SK-N-MC (cell line): ENCODE data around the gene FGF11.
"Not testable (repeated sequence)": the region's sequence is repeated elsewhere in the genome, so short reads cannot be mapped to it uniquely, and the experiment has no call there.

Source experiments
- DNase-seq: peaks from one replicate; pipeline ENCODE4 v3.0.0-alpha.2; 2011; ENCODE audit warnings: low read depth, low spot score
- H3K27ac ChIP-seq: fragments of 200-600 bp; sonication (generic); 2 replicates; pipeline ENCODE4 v1.5.1; 2016; ENCODE audit warnings: mixed run types
- H3K36me3 ChIP-seq: fragments of 200-600 bp; sonication (generic); 2 replicates; pipeline ENCODE4 v1.6.1; 2017; ENCODE audit warnings: antibody characterized with exemption, low read length, mixed read lengths; ENCODE audit not compliant: insufficient read depth
- H3K4me3 ChIP-seq: fragments of 200-600 bp; sonication (generic); 2 replicates; pipeline ENCODE4 v1.5.1; 2016
- H3K9ac ChIP-seq: fragments of 200-600 bp; sonication (generic); 2 replicates; pipeline ENCODE4 v1.8.0; 2017; ENCODE audit warnings: mixed run types, mixed read lengths; ENCODE audit not compliant: insufficient read length
- H3K9me3 ChIP-seq: fragments of 200-600 bp; sonication (generic); 2 replicates; pipeline ENCODE4 v1.6.1; 2017; ENCODE audit warnings: low read depth, mild to moderate bottlenecking, antibody characterized with exemption, low read length, moderate library complexity, mixed read lengths
- EZH2 ChIP-seq: fragments of 200-600 bp; sonication (generic); IDR thresholded peaks from one replicate; pipeline ENCODE4 v1.6.1; 2017; ENCODE audit warnings: antibody characterized with exemption
- FOXP2 ChIP-seq: optimal IDR thresholded peaks from 2 replicates; pipeline ENCODE3; 2011; ENCODE audit warnings: mild to moderate bottlenecking, moderate library complexity; ENCODE audit not compliant: insufficient read depth; ENCODE audit errors: extremely low read length, control extremely low read depth
- POLR2AphosphoS5 ChIP-seq: IDR thresholded peaks from 2 replicates; pipeline ENCODE4 v1.6.1; 2012; ENCODE audit warnings: mild to moderate bottlenecking, low read depth, low read length, borderline replicate concordance

Gene FGF11

DNA sequence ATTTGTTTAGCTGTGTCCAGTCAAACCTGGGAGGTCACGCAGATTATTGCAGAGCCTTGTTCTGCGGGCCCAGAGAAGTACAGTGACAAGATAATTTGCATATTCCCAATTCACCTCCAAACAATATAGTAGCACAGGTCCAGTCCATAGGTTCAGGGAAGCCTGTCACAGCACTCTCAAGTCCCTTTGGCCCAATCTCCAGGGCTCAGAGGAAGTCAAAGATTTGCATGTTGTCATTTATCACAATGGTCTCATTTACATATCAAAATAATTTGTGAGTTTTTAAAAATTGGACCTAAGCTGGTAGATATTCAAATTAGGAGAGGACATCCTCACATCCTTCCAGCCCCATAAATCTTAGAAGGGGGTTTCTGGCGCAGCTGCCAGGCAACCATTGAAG is 28.2 kb downstream of the FGF11 start:
- H3K4me3 ChIP-seq, result no peak overlapping the region
- H3K9me3 ChIP-seq, result no peaks in the 10 kb centered on the region
- TF ChIP-seq EZH2 (no peak), POLR2AphosphoS5 (no peak), FOXP2 (no peak)
- no peak for DNase-seq
- H3K9ac ChIP-seq, result no peak overlapping the region
- no peaks in the 10 kb centered on the region; the same call in 1 of the 2 replicates for H3K36me3 ChIP-seq
- no peak overlapping the region for H3K27ac ChIP-seq

DNA sequence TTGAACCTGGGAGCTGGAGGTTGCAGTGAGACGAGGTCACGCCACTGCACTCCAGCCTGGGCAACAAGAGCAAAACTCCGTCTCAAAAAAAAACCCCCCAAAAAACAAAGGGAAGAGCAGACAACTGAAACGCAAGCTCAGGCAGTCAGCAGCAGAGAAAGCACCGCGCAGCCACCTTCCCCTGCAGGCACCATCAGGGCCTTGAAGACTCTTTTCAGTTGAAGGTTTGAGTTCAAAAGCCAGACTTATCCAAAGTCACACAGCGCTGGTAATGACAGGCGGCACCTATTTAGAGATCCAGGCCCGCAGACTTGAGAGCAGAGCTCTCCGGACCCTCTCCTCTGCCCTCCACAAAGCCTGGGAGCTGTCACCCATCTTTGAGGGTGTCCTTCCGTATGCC is 29.0 kb downstream of the FGF11 start:
- Histone ChIP-seq H3K9ac (no peak overlapping the region), H3K27ac (no peak overlapping the region), H3K9me3 (no peaks in the 10 kb centered on the region), H3K36me3 (no peaks in the 10 kb centered on the region; the same call in 1 of the 2 replicates), H3K4me3 (no peak overlapping the region)
- DNase-seq, result no peak
- TF ChIP-seq FOXP2 (no peak), POLR2AphosphoS5 (no peak), EZH2 (no peak)

DNA sequence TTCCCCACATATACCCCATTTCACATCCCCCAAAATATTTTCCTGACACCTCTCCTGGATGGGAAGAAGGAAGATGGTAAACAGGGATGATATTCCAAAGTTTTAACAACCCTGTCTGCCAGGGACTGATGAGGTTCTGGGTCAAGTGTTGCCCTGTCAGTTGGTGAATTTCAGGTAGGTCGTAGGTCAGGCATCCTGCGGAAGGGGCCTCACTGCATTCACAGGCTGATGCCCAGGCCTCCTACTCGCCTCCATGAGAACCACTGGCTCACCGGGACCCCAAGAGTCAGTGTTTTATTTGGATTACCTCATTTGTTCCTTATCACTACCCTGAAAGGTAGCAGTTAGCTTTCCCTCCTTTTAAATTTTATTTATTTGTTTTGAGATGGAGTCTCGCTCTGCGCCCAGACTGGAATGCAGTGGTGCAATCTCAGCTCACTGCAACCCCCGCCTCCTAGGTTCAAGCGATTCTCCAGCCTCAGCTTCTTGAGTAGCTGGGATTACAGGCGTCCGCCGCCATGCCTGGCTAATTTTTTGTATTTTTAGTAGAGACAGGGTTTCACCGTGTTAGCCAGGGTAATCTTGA is 29.6 kb downstream of the FGF11 start:
- no peak overlapping the region for H3K4me3 ChIP-seq
- no peak for DNase-seq
- H3K36me3 ChIP-seq, result no peaks in the 10 kb centered on the region; the same call in 1 of the 2 replicates
- H3K27ac ChIP-seq, result no peak overlapping the region
- H3K9me3 ChIP-seq, result no peaks in the 10 kb centered on the region
- H3K9ac ChIP-seq, result no peak overlapping the region
- TF ChIP-seq FOXP2, result no peak
- no peak for TF ChIP-seq EZH2
- TF ChIP-seq POLR2AphosphoS5, result no peak

DNA sequence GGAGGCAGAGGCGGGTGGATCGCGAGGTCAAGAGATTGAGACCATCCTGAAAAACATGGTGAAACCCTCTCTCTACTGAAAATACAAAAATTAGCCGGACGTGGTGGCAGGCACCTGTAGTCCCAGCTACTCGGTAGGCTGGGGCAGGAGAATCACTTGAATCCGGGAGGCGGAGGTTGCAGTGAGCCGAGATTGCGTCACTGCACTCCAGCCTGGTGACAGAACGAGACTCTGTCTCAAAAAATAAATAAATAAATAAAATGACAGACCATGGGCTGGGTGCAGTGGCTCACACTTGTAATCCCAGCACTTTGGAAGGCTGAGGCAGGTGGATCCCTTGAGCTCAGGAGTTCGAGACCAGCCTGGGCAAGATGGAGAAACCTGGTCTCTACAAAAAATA is 30.5 kb downstream of the FGF11 start:
- not testable (repeated sequence) for H3K36me3 ChIP-seq, H3K9me3 ChIP-seq, H3K9ac ChIP-seq, H3K4me3 ChIP-seq, DNase-seq, H3K27ac ChIP-seq

DNA sequence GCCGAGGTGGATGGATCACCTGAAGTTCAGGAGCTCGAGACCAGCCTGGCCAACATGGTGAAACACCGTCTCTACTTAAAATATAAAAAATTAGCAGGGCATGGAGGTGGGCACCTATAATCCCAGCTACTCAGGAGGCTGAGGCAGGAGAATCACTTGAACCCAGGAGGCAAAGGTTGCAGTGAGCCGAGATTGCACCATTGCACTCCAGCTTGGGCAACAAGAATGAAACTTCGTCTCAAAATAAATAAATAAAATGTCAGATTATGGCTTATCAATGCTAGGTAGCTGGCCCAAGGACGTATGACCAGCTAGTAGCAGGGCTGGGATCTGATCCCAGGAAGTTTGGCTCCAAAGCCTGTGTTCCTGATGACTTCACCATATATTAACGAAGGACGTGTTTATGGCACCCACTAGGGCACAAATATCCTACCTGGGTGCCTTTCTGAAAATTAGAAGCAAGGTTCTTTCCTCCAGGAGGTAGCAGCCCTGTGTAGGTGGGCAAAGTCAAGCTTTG is 31.2 kb downstream of the FGF11 start:
- not testable (repeated sequence) for H3K4me3 ChIP-seq, H3K27ac ChIP-seq, H3K9ac ChIP-seq, H3K36me3 ChIP-seq, H3K9me3 ChIP-seq, DNase-seq

DNA sequence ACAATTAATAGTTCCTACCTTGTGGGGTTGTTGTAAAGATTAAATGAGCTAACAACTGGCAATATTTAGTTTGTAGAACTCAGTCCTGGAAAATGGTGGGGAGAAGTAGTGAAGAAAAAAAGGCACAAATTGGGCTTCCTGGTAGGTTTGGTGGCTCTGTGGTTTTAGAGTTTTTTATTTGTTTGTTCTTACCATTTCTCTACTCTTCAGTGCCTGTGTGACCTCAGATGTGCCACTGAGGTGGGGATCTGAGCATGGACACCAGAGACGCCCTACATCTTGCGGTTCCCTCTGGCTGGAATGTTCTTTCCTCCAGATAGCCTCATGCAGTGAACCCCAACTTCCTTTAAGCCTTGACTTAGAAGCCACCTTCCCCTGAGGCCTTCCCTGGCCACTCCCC is 32.4 kb downstream of the FGF11 start:
- no peak overlapping the region for H3K4me3 ChIP-seq
- H3K27ac ChIP-seq, result no peak overlapping the region; the same call in 1 of the 2 replicates
- H3K9me3 ChIP-seq, result no peaks in the 10 kb centered on the region
- no peak for DNase-seq
- no peak overlapping the region for H3K9ac ChIP-seq
- no peaks in the 10 kb centered on the region; the same call in 1 of the 2 replicates for H3K36me3 ChIP-seq
- TF ChIP-seq EZH2 (no peak), FOXP2 (no peak), POLR2AphosphoS5 (no peak)

DNA sequence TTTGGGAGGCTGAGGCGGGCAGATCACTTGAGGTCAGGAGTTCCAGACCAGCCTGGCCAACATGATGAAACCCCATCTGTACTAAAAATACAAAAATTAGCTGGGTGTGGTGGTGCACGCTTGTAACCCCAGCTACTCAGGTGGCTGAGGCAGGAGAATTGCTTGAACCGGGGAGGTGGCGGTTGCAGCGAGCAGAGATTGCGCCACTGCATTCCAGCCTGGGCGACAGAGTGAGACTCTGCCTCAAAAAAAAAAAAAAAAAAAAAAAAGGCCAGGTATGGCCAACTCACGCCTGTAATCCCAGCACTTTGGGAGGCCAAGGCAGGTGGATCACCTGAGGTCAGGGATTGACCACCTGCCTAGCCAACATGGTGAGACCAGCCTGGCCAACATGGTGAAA is 35.5 kb downstream of the FGF11 start:
- H3K4me3 ChIP-seq, H3K36me3 ChIP-seq, H3K9ac ChIP-seq, H3K9me3 ChIP-seq, DNase-seq, H3K27ac ChIP-seq: not testable (repeated sequence)

DNA sequence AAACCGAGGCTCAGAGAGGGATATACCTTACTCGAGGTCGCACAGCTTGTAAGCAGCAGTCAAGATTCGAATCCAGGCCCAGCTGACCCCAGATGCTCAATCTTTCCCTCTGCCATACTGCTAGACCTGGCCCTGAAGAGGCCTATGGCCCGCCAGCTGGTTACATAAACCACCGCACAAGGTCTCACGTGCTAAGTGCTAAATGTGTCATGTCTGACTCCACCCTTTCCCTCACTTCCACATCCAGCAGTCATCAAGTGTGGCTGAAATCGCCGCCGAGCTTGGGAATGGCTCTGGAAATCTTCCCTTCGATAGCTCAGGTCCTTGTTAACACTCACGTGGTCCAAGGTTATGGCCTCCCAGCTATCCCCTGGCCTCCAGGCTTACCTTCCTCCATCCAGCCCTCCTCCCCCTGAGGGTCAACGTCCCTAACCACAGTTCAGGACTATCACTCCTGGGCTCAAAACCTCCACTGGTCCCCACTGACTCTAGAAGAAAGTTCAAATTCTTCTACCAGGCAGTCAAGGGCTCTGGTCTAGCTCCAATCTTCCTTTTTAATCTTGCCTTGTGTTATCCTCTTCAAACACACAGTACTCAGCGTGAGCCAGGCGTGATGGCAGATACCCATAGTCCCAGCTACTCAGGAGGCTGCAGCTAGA is 36.6 kb downstream of the FGF11 start:
- Histone ChIP-seq H3K4me3 (no peak overlapping the region), H3K9ac (no peak overlapping the region), H3K27ac (peak overlapping the region; percentile 57), H3K36me3 (no peaks in the 10 kb centered on the region), H3K9me3 (no peaks in the 10 kb centered on the region)
- TF ChIP-seq EZH2 (no peak), FOXP2 (no peak), POLR2AphosphoS5 (no peak)
- no peak for DNase-seq

DNA sequence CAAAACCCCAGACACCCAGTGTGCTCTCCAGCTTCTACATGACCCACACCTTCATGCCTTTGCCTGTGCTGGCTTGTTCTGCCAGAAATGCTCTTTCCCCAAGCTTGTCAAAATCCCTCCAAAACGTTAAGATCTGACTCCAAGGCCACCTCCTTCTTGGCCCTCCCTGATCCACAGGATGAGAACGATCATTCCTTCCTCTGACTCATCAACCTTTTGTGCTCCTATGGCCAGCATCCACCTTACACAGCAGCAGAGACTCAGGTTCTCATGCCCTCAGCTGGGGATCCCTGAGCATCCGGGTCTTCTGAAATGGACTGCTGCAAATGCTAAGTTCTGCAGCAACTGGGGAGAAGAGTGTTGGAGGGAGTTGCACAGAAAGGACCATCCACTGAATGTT is 37.2 kb downstream of the FGF11 start:
- Histone ChIP-seq H3K9ac (peak overlapping the region; percentile 37), H3K27ac (peak overlapping the region; percentile 57), H3K9me3 (no peaks in the 10 kb centered on the region), H3K4me3 (no peak overlapping the region), H3K36me3 (no peaks in the 10 kb centered on the region)
- TF ChIP-seq FOXP2 (no peak), EZH2 (no peak), POLR2AphosphoS5 (no peak)
- DNase-seq, result no peak
